ENCODE measurements around the gene DDC. TPM values are rescaled to one million over a fixed set of nuclear protein-coding genes. Genes with fewer than 3 reads are reported as not detected.

DDC gene
- polyA plus RNA-seq, 2 of the 4 experiments (the other 2 are of a cell fraction), result 1.3 to 2.8 TPM

- TF ChIP-seq KDM1A (IDR thresholded peaks at IDR 0.05; ENCODE audit: low read depth) (no peak), ELK1 (IDR thresholded peaks at IDR 0.05; ENCODE audit: low read depth, low read length) (no peak), RNF2 (IDR thresholded peaks at IDR 0.05; ENCODE audit: borderline replicate concordance, low read depth) (no peak), EHF (CRISPR knock-in tag; IDR thresholded peaks at IDR 0.05) (no peak), FOSB (CRISPR knock-in tag; IDR thresholded peaks at IDR 0.05) (no peak), CHD4 (IDR thresholded peaks at IDR 0.05; ENCODE audit: borderline replicate concordance) (no peak), ATOH8 (CRISPR knock-in tag; IDR thresholded peaks at IDR 0.05; ENCODE audit: low read depth) (no peak), TFCP2L1 (CRISPR knock-in tag; IDR thresholded peaks at IDR 0.05) (no peak), HES2 (IDR thresholded peaks at IDR 0.05) (no peak), ZC3H11A (IDR thresholded peaks at IDR 0.05) (no peak)
- TF ChIP-seq, protein P1, sequence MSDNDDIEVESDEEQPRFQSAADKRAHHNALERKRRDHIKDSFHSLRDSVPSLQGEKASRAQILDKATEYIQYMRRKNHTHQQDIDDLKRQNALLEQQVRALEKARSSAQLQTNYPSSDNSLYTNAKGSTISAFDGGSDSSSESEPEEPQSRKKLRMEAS (IDR thresholded peaks at IDR 0.05), result no peak
- TF ChIP-seq, protein P2, sequence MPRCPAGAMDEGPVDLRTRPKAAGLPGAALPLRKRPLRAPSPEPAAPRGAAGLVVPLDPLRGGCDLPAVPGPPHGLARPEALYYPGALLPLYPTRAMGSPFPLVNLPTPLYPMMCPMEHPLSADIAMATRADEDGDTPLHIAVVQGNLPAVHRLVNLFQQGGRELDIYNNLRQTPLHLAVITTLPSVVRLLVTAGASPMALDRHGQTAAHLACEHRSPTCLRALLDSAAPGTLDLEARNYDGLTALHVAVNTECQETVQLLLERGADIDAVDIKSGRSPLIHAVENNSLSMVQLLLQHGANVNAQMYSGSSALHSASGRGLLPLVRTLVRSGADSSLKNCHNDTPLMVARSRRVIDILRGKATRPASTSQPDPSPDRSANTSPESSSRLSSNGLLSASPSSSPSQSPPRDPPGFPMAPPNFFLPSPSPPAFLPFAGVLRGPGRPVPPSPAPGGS (IDR thresholded peaks at IDR 0.05), result no peak
- ATAC-seq (no peak), FAIRE-seq (no peak), DNase-seq (ENCODE audit: low read depth in 1 of 2, low spot score in 1 of 2) (no peak)
- H3K4me3 ChIP-seq, result no peak overlapping the region
- no peak overlapping the region for H3K27ac ChIP-seq
- ChIA-PET CTCF (interaction anchor here (0.5 to 0.6 kb wide), 2 partner anchors 26 to 30 kb away, joined by 3 read pairs; no protein-coding TSS in a partner anchor), POLR2A (no interaction called here)
- no peaks in the 10 kb centered on the region for H3K9me3 ChIP-seq
- no peak overlapping the region for H3K4me2 ChIP-seq
- no peaks in the 10 kb centered on the region for H3K4me1 ChIP-seq
- 72% methylated on average over 9 of the region's 9 CpGs for WGBS (ENCODE audit: missing lambda C conversion rate)
Measured at GRCh38 chr7:50540785-50541579, 24.2 kb downstream of the DDC start.

- ATAC-seq (no peak), FAIRE-seq (no peak), DNase-seq (ENCODE audit: low read depth in 1 of 2, low spot score in 1 of 2) (no peak)
- no peak overlapping the region for H3K4me3 ChIP-seq
- H3K27ac ChIP-seq, result no peak overlapping the region
- ChIA-PET POLR2A (no interaction called here), CTCF (interaction anchor here (0.6 kb wide), 1 partner anchor 831 kb away, joined by 4 read pairs; no protein-coding TSS in a partner anchor)
- peaks cover 8% of the 10 kb centered on the region for H3K4me1 ChIP-seq
- H3K4me2 ChIP-seq, result no peak overlapping the region
- H3K9me3 ChIP-seq, result no peaks in the 10 kb centered on the region
- TF ChIP-seq CEBPB (IDR thresholded peaks at IDR 0.05) (no peak), HDAC2 (IDR thresholded peaks at IDR 0.05) (no peak), HEYL (CRISPR knock-in tag; IDR thresholded peaks at IDR 0.05) (no peak), ESRRA (IDR thresholded peaks at IDR 0.05; ENCODE audit: borderline replicate concordance, low read length) (no peak)
- TF ChIP-seq, protein P1 (IDR thresholded peaks at IDR 0.05), result no peak
- WGBS (ENCODE audit: missing lambda C conversion rate), result 80% methylated on average over 15 of the region's 15 CpGs
Measured at GRCh38 chr7:50539725-50540124, 25.5 kb downstream of the DDC start.

- peaks cover 20% of the 10 kb centered on the region for H3K4me1 ChIP-seq
- no peaks in the 10 kb centered on the region for H3K9me3 ChIP-seq
- 94% methylated on average over 4 of the region's 4 CpGs for WGBS (ENCODE audit: missing lambda C conversion rate)
- peak overlapping the region in 1 of 2 experiments; percentile 12; a peak in 1 of 6 replicates for H3K27ac ChIP-seq
- ATAC-seq, result no peak
- DNase-seq (ENCODE audit: low read depth in 1 of 2, low spot score in 1 of 2), result no peak
- no peak for TF ChIP-seq HES2 (IDR thresholded peaks at IDR 0.05)
- TF ChIP-seq MYC (IDR thresholded peaks at IDR 0.05; ENCODE audit: borderline replicate concordance, low read length), result no peak
- no peak for TF ChIP-seq HMGXB4 (CRISPR knock-in tag; IDR thresholded peaks at IDR 0.05; ENCODE audit: borderline replicate concordance)
- TF ChIP-seq ATOH8 (CRISPR knock-in tag; IDR thresholded peaks at IDR 0.05; ENCODE audit: low read depth), result no peak
- TF ChIP-seq PHF8 (IDR thresholded peaks at IDR 0.05; ENCODE audit: borderline replicate concordance, low read depth), result no peak
- no peak for TF ChIP-seq RNF2 (IDR thresholded peaks at IDR 0.05; ENCODE audit: borderline replicate concordance, low read depth)
- TF ChIP-seq, protein P2 (IDR thresholded peaks at IDR 0.05), result no peak
- no peak for TF ChIP-seq SMC3 (IDR thresholded peaks at IDR 0.05)
- no peak for TF ChIP-seq KDM5A (IDR thresholded peaks at IDR 0.05)
- H3K4me2 ChIP-seq, result no peak overlapping the region
- FAIRE-seq, result no peak
- POLR2A ChIA-PET, result no interaction called here
- CTCF ChIA-PET, result no interaction called here
- H3K4me3 ChIP-seq, result no peak overlapping the region
Measured at GRCh38 chr7:50538478-50538877, 26.7 kb downstream of the DDC start.
